Sigmoid colon (tissue), 7 donors: Measurements from ENCODE around the gene PCLO. TPM values are rescaled to one million over a fixed set of nuclear protein-coding genes. Genes with fewer than 3 reads are reported as not detected.

ENCODE experiments used
- DNase-seq: peaks from one replicate; pipeline ENCODE4 v3.0.0-alpha.2; 2019
- H3K27ac ChIP-seq, 4 donors: fragments of 200-600 bp; sonication (generic); one replicate each; pipeline ENCODE4 v1.5.1; 2016 to 2019; ENCODE audit warnings: mild to moderate bottlenecking in 1 of 4
- H3K27me3 ChIP-seq, 3 donors: fragments of 200-600 bp; sonication (generic); one replicate each; pipeline ENCODE4 v1.5.1; 2019; ENCODE audit warnings: mild to moderate bottlenecking in 1 of 3
- H3K36me3 ChIP-seq, 4 donors: fragments of 200-600 bp; sonication (generic); one replicate each; pipeline ENCODE4 v1.5.1; 2016 to 2019
- H3K4me1 ChIP-seq, 4 donors: fragments of 200-600 bp; sonication (generic); one replicate each; pipeline ENCODE4 v1.5.1; 2017 to 2019
- H3K4me3 ChIP-seq, 4 donors: fragments of 200-600 bp; sonication (generic); one replicate each; pipeline ENCODE4 v1.5.1; 2017 to 2019; ENCODE audit warnings: mild to moderate bottlenecking in 2 of 4, moderate library complexity in 1 of 4
- H3K9me3 ChIP-seq, 4 donors: fragments of 200-600 bp in 3 of 4; sonication (generic) in 3 of 4; one replicate each; pipeline versions ENCODE4 v1.5.1 to v1.6.1; 2013 to 2019
- EP300 ChIP-seq, 4 donors: sonication (generic); formaldehyde crosslinking; IDR thresholded peaks; one replicate each; pipeline ENCODE4 v1.6.1; 2017; ENCODE audit warnings: antibody characterized with exemption in 4 of 4
- POLR2A ChIP-seq, 2 donors: fragments of 450-650 bp; IDR thresholded peaks; one replicate each; pipeline ENCODE4 v1.6.1; 2016; ENCODE audit warnings: antibody characterized with exemption in 2 of 2, mild to moderate bottlenecking in 2 of 2, moderate library complexity in 2 of 2
- POLR2AphosphoS5 ChIP-seq, 4 donors: sonication (generic); formaldehyde crosslinking; IDR thresholded peaks; one replicate each; pipeline ENCODE4 v1.6.1; 2017; ENCODE audit warnings: antibody characterized with exemption in 4 of 4
- WGBS, 2 donors: extraction: QIAGEN DNeasy Blood & Tissue Kit; methylation state at CpG; one replicate each; pipeline ENCODE4 v1.1.7; 2013; 5-methylcytosine and 5-hydroxymethylcytosine counted together
- intact Hi-C: fragments of 100-400 bp; cut with DNase I; formaldehyde crosslinking; loops from one replicate; pipeline ENCODE4 v1.15.1; 2023
- polyA plus RNA-seq, 3 donors: library from polyadenylated mRNA; stranded (reverse); fragments of 200-250 nt; gene quantifications; one replicate each; pipeline ENCODE4 v1.2.3, GENCODE V29; 2013
- total RNA-seq, 4 donors: library from RNA; depleted of rRNA; stranded (reverse); fragments of >200 nt; gene quantifications; one replicate each; pipeline ENCODE4 v1.1.0, GENCODE V29; 2016
- TF ChIP-seq, protein P1 (sequence below), 4 experiments: fragments of 450-650 bp in 3 of 4; fragments of 200-600 bp in 1 of 4; IDR thresholded peaks; one replicate each; pipeline ENCODE4 v1.5.1; 2016 to 2019; ENCODE audit warnings: antibody characterized with exemption in 4 of 4, mild to moderate bottlenecking in 3 of 4, moderate library complexity in 2 of 4
- donor health status: healthy with polysubstance abuse.
- donor health status: Bipolar disorder and iron deficiency.
- donor health status: healthy.

Gene PCLO
- total and polyA plus RNA-seq, 7 donors, result 1.4 to 6.1 (median 2.8) TPM

- no peak overlapping the region for H3K27ac ChIP-seq
- intact Hi-C loops, result no loop called here
- H3K4me1 ChIP-seq, result no peaks in the 10 kb centered on the region
- no peaks in the 10 kb centered on the region for H3K27me3 ChIP-seq
- 98% methylated on average over 1 of the region's 1 CpG for WGBS, 2 donors
- H3K4me3 ChIP-seq, result no peak overlapping the region
- H3K36me3 ChIP-seq, result no peaks in the 10 kb centered on the region
- no peak for DNase-seq
- no peaks in the 10 kb centered on the region for H3K9me3 ChIP-seq
- TF ChIP-seq EP300 (IDR thresholded peaks at IDR 0.05) (no peak), POLR2AphosphoS5 (IDR thresholded peaks at IDR 0.05) (no peak), POLR2A (IDR thresholded peaks at IDR 0.05) (no peak)
- TF ChIP-seq, protein P1, sequence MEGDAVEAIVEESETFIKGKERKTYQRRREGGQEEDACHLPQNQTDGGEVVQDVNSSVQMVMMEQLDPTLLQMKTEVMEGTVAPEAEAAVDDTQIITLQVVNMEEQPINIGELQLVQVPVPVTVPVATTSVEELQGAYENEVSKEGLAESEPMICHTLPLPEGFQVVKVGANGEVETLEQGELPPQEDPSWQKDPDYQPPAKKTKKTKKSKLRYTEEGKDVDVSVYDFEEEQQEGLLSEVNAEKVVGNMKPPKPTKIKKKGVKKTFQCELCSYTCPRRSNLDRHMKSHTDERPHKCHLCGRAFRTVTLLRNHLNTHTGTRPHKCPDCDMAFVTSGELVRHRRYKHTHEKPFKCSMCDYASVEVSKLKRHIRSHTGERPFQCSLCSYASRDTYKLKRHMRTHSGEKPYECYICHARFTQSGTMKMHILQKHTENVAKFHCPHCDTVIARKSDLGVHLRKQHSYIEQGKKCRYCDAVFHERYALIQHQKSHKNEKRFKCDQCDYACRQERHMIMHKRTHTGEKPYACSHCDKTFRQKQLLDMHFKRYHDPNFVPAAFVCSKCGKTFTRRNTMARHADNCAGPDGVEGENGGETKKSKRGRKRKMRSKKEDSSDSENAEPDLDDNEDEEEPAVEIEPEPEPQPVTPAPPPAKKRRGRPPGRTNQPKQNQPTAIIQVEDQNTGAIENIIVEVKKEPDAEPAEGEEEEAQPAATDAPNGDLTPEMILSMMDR (IDR thresholded peaks at IDR 0.05), result no peak
These were observed 38.7 kb upstream of the PCLO start for GRCh38 chr7:83201355-83201754.

DNA sequence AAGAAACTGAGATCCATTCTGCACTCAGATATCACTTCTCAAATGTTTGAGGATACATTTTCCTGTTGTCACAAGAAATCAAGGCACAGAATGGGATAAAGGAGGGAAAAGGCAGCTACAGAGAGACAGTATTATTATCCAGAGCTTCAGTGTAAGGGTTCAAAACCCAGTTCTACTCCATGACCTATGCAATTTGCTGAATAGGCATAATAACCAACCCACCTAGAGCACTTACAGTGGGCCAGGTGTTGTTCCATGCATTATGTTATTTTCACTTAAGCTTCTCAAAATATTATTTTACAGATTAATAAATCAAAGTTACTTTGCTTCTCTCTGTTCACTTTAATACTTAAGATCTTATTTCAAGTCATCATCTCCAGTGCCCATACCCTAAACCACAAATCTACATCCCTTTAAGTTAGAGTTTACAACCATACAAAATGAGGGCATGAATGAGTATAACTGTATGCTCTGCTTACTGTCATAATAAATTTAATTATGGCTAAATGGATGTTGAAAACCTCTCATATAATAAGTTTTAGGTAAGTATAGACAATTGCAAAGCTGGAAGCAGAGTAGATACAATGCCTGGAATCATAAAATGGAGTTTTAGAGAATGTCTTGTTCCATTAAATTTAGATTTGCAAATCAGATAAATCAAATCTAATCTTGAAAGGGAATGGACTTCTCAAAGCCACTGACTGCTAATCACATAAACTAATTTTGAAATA lies 28.1 kb upstream of the PCLO start:
- no peak for DNase-seq
- H3K36me3 ChIP-seq, result no peaks in the 10 kb centered on the region
- no peak for TF ChIP-seq EP300 (IDR thresholded peaks at IDR 0.05)
- no peak for TF ChIP-seq POLR2AphosphoS5 (IDR thresholded peaks at IDR 0.05)
- TF ChIP-seq, protein P1 (IDR thresholded peaks at IDR 0.05), result no peak
- no peak for TF ChIP-seq POLR2A (IDR thresholded peaks at IDR 0.05)
- intact Hi-C loops, result no loop called here
- H3K4me3 ChIP-seq, result no peak overlapping the region
- H3K27ac ChIP-seq, result no peak overlapping the region
- H3K4me1 ChIP-seq, result no peaks in the 10 kb centered on the region
- H3K9me3 ChIP-seq, result no peaks in the 10 kb centered on the region
- H3K27me3 ChIP-seq, result no peaks in the 10 kb centered on the region

DNA sequence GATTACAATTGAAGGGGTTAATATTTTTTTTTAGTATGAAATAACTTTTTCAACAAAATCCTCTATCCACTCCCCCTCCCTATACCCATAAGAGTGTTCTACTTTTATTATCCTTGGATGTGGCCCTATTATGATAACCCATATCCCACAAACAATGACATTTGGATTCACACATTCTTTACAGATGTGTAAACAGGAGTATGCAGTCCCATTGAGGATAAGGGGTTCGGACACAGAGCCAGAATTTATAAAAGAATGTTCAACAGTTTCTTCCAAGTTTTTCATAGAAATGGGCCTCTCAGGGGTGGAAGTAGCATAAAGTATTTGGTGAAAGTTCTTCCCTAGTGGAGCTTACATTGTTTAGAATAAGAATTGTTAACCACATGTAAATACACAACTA lies 16.1 kb upstream of the PCLO start:
- Histone ChIP-seq H3K4me1 (no peaks in the 10 kb centered on the region), H3K27ac (no peak overlapping the region), H3K27me3 (no peaks in the 10 kb centered on the region), H3K4me3 (no peak overlapping the region), H3K36me3 (no peaks in the 10 kb centered on the region), H3K9me3 (peaks cover 0 to 5% (median 1%) of the 10 kb centered on the region in 4 donors)
- TF ChIP-seq POLR2A (IDR thresholded peaks at IDR 0.05) (no peak), POLR2AphosphoS5 (IDR thresholded peaks at IDR 0.05) (no peak), EP300 (IDR thresholded peaks at IDR 0.05) (no peak)
- TF ChIP-seq, protein P1 (IDR thresholded peaks at IDR 0.05), result no peak
- WGBS, 2 donors, result 67 to 81% methylated on average over 1 of the region's 1 CpG
- DNase-seq, result no peak
- intact Hi-C loops, result no loop called here

- no peaks in the 10 kb centered on the region for H3K27me3 ChIP-seq
- no peaks in the 10 kb centered on the region for H3K36me3 ChIP-seq
- H3K9me3 ChIP-seq, result peaks cover 0 to 2% (median 0%) of the 10 kb centered on the region in 4 donors
- intact Hi-C loops, result no loop called here
- H3K4me1 ChIP-seq, result no peaks in the 10 kb centered on the region
- WGBS, 2 donors, result 83 to 86% methylated on average over 4 of the region's 4 CpGs
- no peak overlapping the region for H3K4me3 ChIP-seq
- TF ChIP-seq, protein P1 (IDR thresholded peaks at IDR 0.05), result no peak
- no peak for TF ChIP-seq EP300 (IDR thresholded peaks at IDR 0.05)
- TF ChIP-seq POLR2A (IDR thresholded peaks at IDR 0.05), result no peak
- TF ChIP-seq POLR2AphosphoS5 (IDR thresholded peaks at IDR 0.05), result no peak
- no peak for DNase-seq
- no peak overlapping the region for H3K27ac ChIP-seq
These were observed 15.4 kb upstream of the PCLO start for GRCh38 chr7:83178066-83178465.

- no peaks in the 10 kb centered on the region for H3K27me3 ChIP-seq
- no peaks in the 10 kb centered on the region for H3K4me1 ChIP-seq
- DNase-seq, result no peak
- no peaks in the 10 kb centered on the region for H3K36me3 ChIP-seq
- H3K27ac ChIP-seq, result no peak overlapping the region
- no peaks in the 10 kb centered on the region for H3K9me3 ChIP-seq
- TF ChIP-seq, protein P1 (IDR thresholded peaks at IDR 0.05), result no peak
- no peak for TF ChIP-seq POLR2AphosphoS5 (IDR thresholded peaks at IDR 0.05)
- no peak for TF ChIP-seq EP300 (IDR thresholded peaks at IDR 0.05)
- TF ChIP-seq POLR2A (IDR thresholded peaks at IDR 0.05), result no peak
- intact Hi-C loops, result no loop called here
- H3K4me3 ChIP-seq, result no peak overlapping the region
These were observed 11.0 kb upstream of the PCLO start for GRCh38 chr7:83173664-83174063.
